ENCODE data around the gene ST6GAL1. TPM values are rescaled to one million over a fixed set of nuclear protein-coding genes. Genes with fewer than 3 reads are reported as not detected.

ST6GAL1 gene
- total RNA-seq, 1 experiment from 2014 or later: 25.6 TPM

DNA sequence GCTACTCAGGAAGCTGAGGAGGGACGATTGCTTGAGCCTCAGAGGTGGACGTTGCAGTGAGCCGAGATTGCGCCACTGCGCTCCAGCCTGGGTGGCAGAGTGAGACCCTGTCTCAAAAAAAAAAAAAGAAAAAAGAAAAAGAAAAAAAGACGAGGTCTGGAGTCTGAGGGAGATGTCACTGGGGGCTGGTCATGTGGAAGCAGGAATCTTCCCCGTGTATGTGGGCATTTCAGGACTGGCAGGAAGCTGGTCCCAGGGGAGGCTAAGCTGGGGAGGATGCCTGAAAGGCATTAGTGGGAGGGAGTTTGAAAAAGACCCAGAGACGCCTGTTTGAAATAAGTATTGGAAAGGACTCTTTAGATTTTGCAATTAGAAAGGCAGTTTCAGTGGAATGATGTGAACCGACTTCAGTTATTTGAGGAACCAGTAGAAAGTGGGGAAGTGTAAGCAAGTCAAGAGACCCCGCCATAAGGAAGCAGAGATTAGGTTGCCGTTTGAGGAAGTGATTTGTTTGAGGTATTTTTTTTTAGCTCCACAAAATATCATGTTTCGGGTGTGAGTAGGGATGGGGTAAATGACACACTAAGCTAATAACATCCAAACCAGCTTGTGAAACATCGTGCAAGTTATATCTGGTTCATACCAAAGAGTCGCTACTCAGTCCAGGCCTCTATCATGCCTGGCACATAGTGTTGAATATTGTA, 55.5 kb downstream of the ST6GAL1 start:
- Histone ChIP-seq H3K4me1 (replicated peaks; ENCODE audit: insufficient read depth) (peaks cover 27% of the 10 kb centered on the region), H3K9me3 (ENCODE audit: insufficient read depth, low read depth) (0 out of 2 replicates have a peak, but pooled peaks cover 4% of the 10 kb centered on the region), H3K4me2 (0 out of 2 replicates have a peak overlapping the region, but pooled peaks have one; percentile 5), H3K27me3 (ENCODE audit: insufficient read depth, low read depth) (no peaks in the 10 kb centered on the region), H3K79me2 (ENCODE audit: low read depth) (no peaks in the 10 kb centered on the region), H3K27ac (no peak overlapping the region), H3K36me3 (ENCODE audit: low read depth) (no peaks in the 10 kb centered on the region), H3F3A (ENCODE audit: insufficient read depth, low read depth) (peaks cover 16% of the 10 kb centered on the region), H3K4me3 (no peak overlapping the region), H3K9me2 (ENCODE audit: insufficient read depth) (no peaks in the 10 kb centered on the region), H4K20me1 (ENCODE audit: insufficient read depth) (no peaks in the 10 kb centered on the region), H2AFZ (no peak overlapping the region)
- intact Hi-C loops (cut with micrococcal nuclease; ENCODE audit: unreplicated experiment): no loop called here
- DNase-seq: peak in 1 of 2 experiments; percentile 76
- CTCF ChIA-PET: interaction anchor here (0.6 to 1.0 kb wide), 3 partner anchors 48 to 137 kb away, joined by 3 read pairs; no protein-coding TSS in a partner anchor
- POLR2A ChIA-PET (ENCODE audit: unreplicated experiment): interaction anchor here (0.7 kb wide), 1 partner anchor 39 kb away, joined by 4 read pairs; no protein-coding TSS in a partner anchor
- TF ChIP-seq, protein P1, sequence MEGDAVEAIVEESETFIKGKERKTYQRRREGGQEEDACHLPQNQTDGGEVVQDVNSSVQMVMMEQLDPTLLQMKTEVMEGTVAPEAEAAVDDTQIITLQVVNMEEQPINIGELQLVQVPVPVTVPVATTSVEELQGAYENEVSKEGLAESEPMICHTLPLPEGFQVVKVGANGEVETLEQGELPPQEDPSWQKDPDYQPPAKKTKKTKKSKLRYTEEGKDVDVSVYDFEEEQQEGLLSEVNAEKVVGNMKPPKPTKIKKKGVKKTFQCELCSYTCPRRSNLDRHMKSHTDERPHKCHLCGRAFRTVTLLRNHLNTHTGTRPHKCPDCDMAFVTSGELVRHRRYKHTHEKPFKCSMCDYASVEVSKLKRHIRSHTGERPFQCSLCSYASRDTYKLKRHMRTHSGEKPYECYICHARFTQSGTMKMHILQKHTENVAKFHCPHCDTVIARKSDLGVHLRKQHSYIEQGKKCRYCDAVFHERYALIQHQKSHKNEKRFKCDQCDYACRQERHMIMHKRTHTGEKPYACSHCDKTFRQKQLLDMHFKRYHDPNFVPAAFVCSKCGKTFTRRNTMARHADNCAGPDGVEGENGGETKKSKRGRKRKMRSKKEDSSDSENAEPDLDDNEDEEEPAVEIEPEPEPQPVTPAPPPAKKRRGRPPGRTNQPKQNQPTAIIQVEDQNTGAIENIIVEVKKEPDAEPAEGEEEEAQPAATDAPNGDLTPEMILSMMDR (conservative IDR thresholded peaks at IDR 0.05): no peak
- TF ChIP-seq EZH2 (IDR thresholded peaks at IDR 0.05; ENCODE audit: low read depth): no peak
- BruUV-seq (replicated peaks): no TSS peak

DNA sequence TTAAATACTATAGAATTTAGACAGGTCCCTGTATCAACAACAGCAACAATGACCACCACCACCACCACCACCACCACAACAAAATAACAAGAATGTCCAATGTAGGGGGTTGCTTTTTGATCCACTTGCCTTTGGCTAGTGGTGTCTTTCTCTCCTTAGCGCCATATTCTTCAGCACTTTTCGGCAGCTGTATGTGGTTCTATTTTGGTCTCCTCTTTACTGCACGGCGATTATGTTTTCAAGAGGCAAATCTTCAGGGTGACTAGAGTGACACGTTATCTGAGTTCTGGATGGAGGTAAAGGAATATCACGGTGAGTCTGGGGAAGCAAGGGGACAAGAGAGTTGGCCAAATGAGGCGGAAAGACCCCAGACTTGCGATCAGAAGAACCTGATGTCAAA, 56.1 kb downstream of the ST6GAL1 start:
- BruUV-seq (replicated peaks): no TSS peak
- Histone ChIP-seq H3K4me3 (no peak overlapping the region), H3K27ac (no peak overlapping the region), H3K27me3 (ENCODE audit: insufficient read depth, low read depth) (no peaks in the 10 kb centered on the region), H3F3A (ENCODE audit: insufficient read depth, low read depth) (peaks cover 22% of the 10 kb centered on the region), H2AFZ (no peak overlapping the region), H3K36me3 (ENCODE audit: low read depth) (no peaks in the 10 kb centered on the region), H3K9me3 (ENCODE audit: insufficient read depth, low read depth) (0 out of 2 replicates have a peak, but pooled peaks cover 4% of the 10 kb centered on the region), H3K79me2 (ENCODE audit: low read depth) (no peaks in the 10 kb centered on the region), H4K20me1 (ENCODE audit: insufficient read depth) (no peaks in the 10 kb centered on the region), H3K4me2 (no peak overlapping the region), H3K9me2 (ENCODE audit: insufficient read depth) (no peaks in the 10 kb centered on the region), H3K4me1 (replicated peaks; ENCODE audit: insufficient read depth) (peaks cover 31% of the 10 kb centered on the region)
- intact Hi-C loops (cut with micrococcal nuclease; ENCODE audit: unreplicated experiment): no loop called here
- DNase-seq: no peak
- ChIA-PET POLR2A (ENCODE audit: unreplicated experiment) (interaction anchor here (0.7 kb wide), 1 partner anchor 40 kb away, joined by 4 read pairs; no protein-coding TSS in a partner anchor), CTCF (interaction anchor here (1.0 kb wide), 1 partner anchor 137 kb away, joined by 3 read pairs; no protein-coding TSS in a partner anchor)
- no peak for TF ChIP-seq EZH2 (IDR thresholded peaks at IDR 0.05; ENCODE audit: low read depth)
- TF ChIP-seq, protein P1 (conservative IDR thresholded peaks at IDR 0.05): no peak

DNA sequence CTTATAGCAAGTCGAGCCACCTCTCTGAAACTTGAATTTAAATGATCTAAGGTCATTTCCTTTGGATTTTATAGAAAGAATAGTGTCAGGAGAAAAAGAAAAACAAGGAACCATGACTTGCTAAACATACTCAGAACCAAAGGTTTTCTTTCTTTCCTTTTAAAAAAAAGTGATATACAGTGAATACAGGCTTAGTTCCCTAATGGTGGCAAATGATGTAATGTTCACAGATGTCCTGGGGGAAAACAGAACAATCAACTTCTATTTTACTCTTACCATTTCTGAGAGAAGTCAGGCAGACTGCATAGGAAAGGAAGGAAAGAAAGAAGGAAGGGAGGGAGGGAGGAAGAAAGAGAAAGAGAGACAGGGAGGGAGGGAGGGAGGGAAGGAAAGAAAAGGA, 56.5 kb downstream of the ST6GAL1 start:
- Histone ChIP-seq H3K79me2 (ENCODE audit: low read depth) (no peaks in the 10 kb centered on the region), H3K36me3 (ENCODE audit: low read depth) (no peaks in the 10 kb centered on the region), H3K4me2 (no peak overlapping the region), H4K20me1 (ENCODE audit: insufficient read depth) (no peaks in the 10 kb centered on the region), H3F3A (ENCODE audit: insufficient read depth, low read depth) (peaks cover 22% of the 10 kb centered on the region), H3K27me3 (ENCODE audit: insufficient read depth, low read depth) (no peaks in the 10 kb centered on the region), H3K9me2 (ENCODE audit: insufficient read depth) (no peaks in the 10 kb centered on the region), H3K27ac (no peak overlapping the region), H3K4me1 (replicated peaks; ENCODE audit: insufficient read depth) (peaks cover 35% of the 10 kb centered on the region), H3K4me3 (no peak overlapping the region), H2AFZ (no peak overlapping the region), H3K9me3 (ENCODE audit: insufficient read depth, low read depth) (0 out of 2 replicates have a peak, but pooled peaks cover 4% of the 10 kb centered on the region)
- CTCF ChIA-PET: no interaction called here
- no peak for DNase-seq
- no peak for TF ChIP-seq EZH2 (IDR thresholded peaks at IDR 0.05; ENCODE audit: low read depth)
- TF ChIP-seq, protein P1 (conservative IDR thresholded peaks at IDR 0.05): no peak
- BruUV-seq (replicated peaks): no TSS peak
- POLR2A ChIA-PET (ENCODE audit: unreplicated experiment): no interaction called here
- intact Hi-C loops (cut with micrococcal nuclease; ENCODE audit: unreplicated experiment): no loop called here

All from PC-9 (cell line).